ENCODE data around the gene ORC6. TPM values are rescaled to one million over a fixed set of nuclear protein-coding genes. Genes with fewer than 3 reads are reported as not detected.

ORC6 gene
- total RNA-seq, 6 donors from 2014 or later = 1.4 to 4.3 (median 1.9) TPM

- DNase-seq = no peak
These were observed 57.6 kb downstream of the ORC6 start for GRCh38 chr16:46746821-46747776.

More at GRCh38 chr16:46746821-46747776, 57.6 kb downstream of the ORC6 start:
- Histone ChIP-seq H3K27ac (no peak overlapping the region), H3K36me3 (no peaks in the 10 kb centered on the region), H3K4me1 (peaks cover 0 to 8% (median 0%) of the 10 kb centered on the region in 4 donors), H3K9me3 (no peaks in the 10 kb centered on the region), H3K4me3 (no peak overlapping the region), H3K27me3 (no peaks in the 10 kb centered on the region)
- ATAC-seq (ENCODE audit: low FRiP score in 2 of 2) = peak; percentile 12 to 15
- TF ChIP-seq CTCF (IDR thresholded peaks at IDR 0.05) = no peak
- no peak for TF ChIP-seq EP300 (IDR thresholded peaks at IDR 0.05)
- no peak for TF ChIP-seq POLR2A (IDR thresholded peaks at IDR 0.05)
- no peak for TF ChIP-seq POLR2AphosphoS5 (IDR thresholded peaks at IDR 0.05)
- whole genome bisulfite sequencing, 2 donors = 74 to 86% methylated on average over 9 to 14 of the region's 15 CpGs

Other genes starting within 250 kb of the ORC6 start
- gene SHCBP1, start 68.3 kb upstream of the ORC6 start, total RNA-seq = 10 to 100 TPM in 1 of 6 donors, 1 to 10 TPM in 4, under 1 TPM in 1; 0.89 to 12.1 (median 1.6) TPM
- gene VPS35, start 481 bp upstream of the ORC6 start, total RNA-seq = 10 to 100 TPM; 25.0 to 93.0 (median 63.5) TPM
- gene MYLK3, start 58.7 kb downstream of the ORC6 start, total RNA-seq = 1 to 10 TPM in 3 of 6 donors, under 1 TPM in 3; 0.11 to 4.2 (median 1.1) TPM
- gene C16orf87, start 141.5 kb downstream of the ORC6 start, total RNA-seq = 1 to 10 TPM; 4.2 to 9.5 (median 6.2) TPM
- gene GPT2, start 194.7 kb downstream of the ORC6 start, total RNA-seq = 10 to 100 TPM in 1 of 6 donors, 1 to 10 TPM in 5; 2.9 to 19.9 (median 6.3) TPM